K562 (cell line): Measurements from ENCODE around the gene MRPL54. TPM values are rescaled to one million over a fixed set of nuclear protein-coding genes. Genes with fewer than 3 reads are reported as not detected.

Experiments
- DMBX1 ChIP-seq: fragments of 250-450 bp; sonication (Bioruptor Pico); IDR thresholded peaks from 2 replicates; pipeline ENCODE4 v1.8.0; 2022; ENCODE audit warnings: inconsistent platforms, mild to moderate bottlenecking, moderate library complexity, borderline replicate concordance
- HSF4 ChIP-seq: fragments of 250-450 bp; sonication (Bioruptor Pico); IDR thresholded peaks from 2 replicates; pipeline ENCODE4 v2.1.2; 2022; ENCODE audit warnings: mild to moderate bottlenecking, moderate library complexity, borderline replicate concordance
- MAFG ChIP-seq: fragments of 450-650 bp; conservative IDR thresholded peaks from 2 replicates; pipeline ENCODE4 v1.6.1; 2016; ENCODE audit warnings: missing genetic modification characterization, missing compliant biosample characterization
- MEIS2 ChIP-seq: fragments of 450-650 bp; IDR thresholded peaks from 2 replicates; pipeline ENCODE4 v1.6.1; 2014; ENCODE audit warnings: mild to moderate bottlenecking; ENCODE audit not compliant: partially characterized antibody
- RAD21 ChIP-seq, 2 experiments: fragments of 250-450 bp in 1 of 2; fragments of 450-650 bp in 1 of 2; sonication (Bioruptor Pico) in 1 of 2; formaldehyde crosslinking in 1 of 2; IDR thresholded peaks in 1 of 2; conservative IDR thresholded peaks in 1 of 2; 2 replicates each; pipeline versions ENCODE4 v1.4.0 to v1.8.0; 2020 to 2022; ENCODE audit warnings: mild to moderate bottlenecking in 2 of 2, moderate library complexity in 1 of 2
- RBM17 ChIP-seq: fragments of 200-400 bp; formaldehyde crosslinking; IDR thresholded peaks from 2 replicates; pipeline ENCODE4 v1.6.1; 2017; ENCODE audit warnings: low read depth, mild to moderate bottlenecking, low read length, borderline replicate concordance
- SAFB2 ChIP-seq: fragments of 200-400 bp; formaldehyde crosslinking; IDR thresholded peaks from 2 replicates; pipeline ENCODE4 v1.6.1; 2018; ENCODE audit warnings: borderline replicate concordance, low read length, low read depth, moderate library complexity; ENCODE audit not compliant: severe bottlenecking
- SMC3 ChIP-seq: conservative IDR thresholded peaks from 2 replicates; pipeline ENCODE4 v1.6.1; 2011; ENCODE audit warnings: low read depth, low read length, improper control_type of control experiment; ENCODE audit not compliant: insufficient read depth
- TSC22D4 ChIP-seq: fragments of 450-650 bp; IDR thresholded peaks from 2 replicates; pipeline ENCODE4 v1.6.1; 2016; ENCODE audit warnings: missing genetic modification characterization, missing biosample characterization, control low read depth
- U2AF1 ChIP-seq: fragments of 200-400 bp; formaldehyde crosslinking; optimal IDR thresholded peaks from 2 replicates; pipeline ENCODE3; 2017; ENCODE audit warnings: mild to moderate bottlenecking, low read depth, low read length, moderate library complexity
- ZBTB1 ChIP-seq: sonication (generic); formaldehyde crosslinking; IDR thresholded peaks from 2 replicates; pipeline ENCODE4 v1.8.1; 2023; ENCODE audit warnings: missing genetic modification reagents, low read depth, mild to moderate bottlenecking, borderline replicate concordance
- ZFP36 ChIP-seq: fragments of 150-350 bp; IDR thresholded peaks from 2 replicates; pipeline ENCODE4 v1.6.1; 2018; ENCODE audit warnings: low read length, low read depth; ENCODE audit not compliant: partially characterized antibody
- ZNF512 ChIP-seq: IDR thresholded peaks from 2 replicates; pipeline ENCODE4 v1.6.1; 2016; ENCODE audit warnings: missing genetic modification characterization, missing compliant biosample characterization
- ZNF780A ChIP-seq: fragments of 250-450 bp; sonication (Bioruptor Pico); IDR thresholded peaks from 2 replicates; pipeline ENCODE4 v1.5.0; 2021; ENCODE audit warnings: mild to moderate bottlenecking
- polyA plus RNA-seq, 8 experiments: library from polyadenylated mRNA; depleted of rRNA in 4 of 8; stranded (reverse) in 5 of 8; unstranded in 3 of 8; fragments of >200 nt; fragmentation: Nextera tagmentation in 2 of 8; fragmentation: Illumina TruSeq in 1 of 8; extraction: Ambion mirVana in 2 of 8; extraction: Trizol in 1 of 8; gene quantifications; 2 replicates each; pipeline versions ENCODE4 v1.2.1 to v1.2.3, GENCODE V29; 2011 to 2014; ENCODE audit warnings: inconsistent platforms in 1 of 8, missing spikeins in 1 of 8
- total RNA-seq, 7 experiments: library from RNA; depleted of rRNA in 6 of 7; stranded (reverse); fragments of >200 nt in 6 of 7; fragmentation: Illumina TruSeq in 2 of 7; extraction: Trizol in 2 of 7; gene quantifications; 2 replicates each; pipeline versions ENCODE4 v1.2.1 to v1.2.3, GENCODE V29; 2011 to 2021; ENCODE audit warnings: low replicate concordance in 1 of 7

MRPL54 gene
- total and polyA plus RNA-seq, 9 of the 15 experiments (the other 6 are each of a cell fraction or from before 2014, with no cell fraction given): 3.5 to 120 (median 56.9) TPM

DNA sequence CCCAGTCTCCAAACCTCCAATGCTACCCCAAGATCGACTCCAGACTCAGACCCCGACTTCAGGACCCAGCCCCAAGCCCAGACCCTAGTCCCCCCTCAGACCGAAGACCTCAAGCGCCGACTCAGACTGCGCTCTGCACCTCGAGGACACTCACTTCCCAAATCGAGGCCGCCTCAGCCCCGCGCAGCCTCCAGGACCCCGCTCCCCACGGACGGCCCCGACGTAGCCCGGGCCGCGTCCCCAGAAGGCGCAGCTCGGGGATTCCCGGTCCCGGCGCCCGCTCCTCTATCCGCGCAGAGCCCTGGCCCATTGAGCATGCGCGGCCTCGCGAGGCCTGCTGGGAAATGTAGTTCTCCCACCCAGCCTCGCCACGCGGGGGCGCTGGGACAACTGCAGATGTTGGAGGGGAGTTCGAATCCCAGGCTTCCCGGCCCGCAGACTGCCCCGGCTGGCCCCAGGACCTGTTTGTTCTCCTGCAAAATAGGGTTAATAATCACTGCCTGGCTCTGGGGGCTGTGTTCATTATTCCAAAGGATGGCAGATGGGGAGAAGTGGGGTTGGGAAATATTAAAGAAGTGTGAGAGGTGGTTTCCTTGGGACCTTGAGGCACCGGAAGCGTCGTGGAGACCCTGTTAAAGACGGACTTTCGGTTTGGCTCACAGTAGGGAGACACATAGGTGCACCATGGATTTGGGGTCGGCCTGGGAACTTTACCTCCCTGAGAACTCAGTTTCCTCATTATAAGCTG is 926 bp upstream of the MRPL54 start, which contains the start of gene APBA3 (continued):
- TF ChIP-seq TSC22D4 (tag) (no peak), ZFP36 (no peak), RBM17 (no peak), ZNF512 (tag) (no peak), MEIS2 (peak; percentile 66), SAFB2 (no peak), U2AF1 (no peak), MAFG (tag) (no peak), RAD21 (CRISPR knock-in tag; conservative IDR thresholded peaks at IDR 0.05 in 1 of 2, IDR thresholded peaks at IDR 0.05 in 1 of 2) (peak in 1 of 2 experiments; percentile 35; a peak in 2 of 4 replicates), HSF4 (CRISPR knock-in tag) (no peak), ZBTB1 (no peak), ZNF780A (CRISPR knock-in tag) (no peak), SMC3 (no peak), DMBX1 (CRISPR knock-in tag) (no peak; the same call in 1 of the 2 replicates)
